Erythroblast (primary cell): ENCODE results near the gene KIAA0513.

Experiments used
- GATA1 ChIP-seq: IDR thresholded peaks from 2 replicates; pipeline ENCODE4 v1.6.1; 2011; ENCODE audit warnings: low read depth, mild to moderate bottlenecking, control low read depth, low read length, moderate library complexity
- POLR2A ChIP-seq: IDR thresholded peaks from 2 replicates; pipeline ENCODE4 v1.6.1; 2011; ENCODE audit warnings: mild to moderate bottlenecking, low read length

- TF ChIP-seq POLR2A = no peak
- TF ChIP-seq GATA1 = no peak
Observed at GRCh38 chr16:85037050-85037410, 9.4 kb downstream of the KIAA0513 start.
